Ascending aorta (tissue), 2 donors: Measurements from ENCODE around the gene SKIDA1. TPM values are rescaled to one million over a fixed set of nuclear protein-coding genes. Genes with fewer than 3 reads are reported as not detected.

Source experiments
- DNase-seq, 2 donors: peaks; one replicate each; pipeline ENCODE4 v3.0.0-alpha.2; 2019; ENCODE audit warnings: low spot score in 2 of 2
- H3K27ac ChIP-seq, 2 donors: fragments of 200-600 bp; sonication (generic); one replicate each; pipeline ENCODE4 v1.5.1; 2016 to 2017; ENCODE audit warnings: mild to moderate bottlenecking in 1 of 2
- H3K27me3 ChIP-seq: fragments of 200-600 bp; sonication (generic); one replicate; pipeline ENCODE4 v1.5.1; 2017
- H3K36me3 ChIP-seq, 2 donors: fragments of 200-600 bp; sonication (generic); one replicate each; pipeline ENCODE4 v1.5.1; 2016
- H3K4me1 ChIP-seq, 2 donors: fragments of 200-600 bp; sonication (generic); one replicate each; pipeline ENCODE4 v1.5.1; 2016 to 2017; ENCODE audit warnings: mild to moderate bottlenecking in 1 of 2
- H3K4me3 ChIP-seq, 2 donors: fragments of 200-600 bp; sonication (generic); one replicate each; pipeline ENCODE4 v1.5.1; 2016 to 2017; ENCODE audit warnings: mild to moderate bottlenecking in 1 of 2
- H3K9me3 ChIP-seq, 2 donors: fragments of 200-600 bp; sonication (generic); one replicate each; pipeline ENCODE4 v1.5.1; 2016
- intact Hi-C: fragments of 100-400 bp; cut with DNase I; formaldehyde crosslinking; loops from one replicate; pipeline ENCODE4 v1.15.1; 2023
- total RNA-seq: library from RNA; depleted of rRNA; stranded (reverse); fragments of >200 nt; gene quantifications from one replicate; pipeline ENCODE4 v1.1.0, GENCODE V29; 2016
- TF ChIP-seq, protein P1 (sequence below), 3 experiments: fragments of 200-600 bp in 2 of 3; fragments of 450-650 bp in 1 of 3; sonication (generic) in 2 of 3; IDR thresholded peaks; one replicate each; pipeline ENCODE4 v1.5.1; 2016 to 2019; ENCODE audit warnings: antibody characterized with exemption in 3 of 3, mild to moderate bottlenecking in 1 of 3, moderate library complexity in 1 of 3

Gene SKIDA1
- total RNA-seq, 1 donor from 2014 or later, result not detected

DNA sequence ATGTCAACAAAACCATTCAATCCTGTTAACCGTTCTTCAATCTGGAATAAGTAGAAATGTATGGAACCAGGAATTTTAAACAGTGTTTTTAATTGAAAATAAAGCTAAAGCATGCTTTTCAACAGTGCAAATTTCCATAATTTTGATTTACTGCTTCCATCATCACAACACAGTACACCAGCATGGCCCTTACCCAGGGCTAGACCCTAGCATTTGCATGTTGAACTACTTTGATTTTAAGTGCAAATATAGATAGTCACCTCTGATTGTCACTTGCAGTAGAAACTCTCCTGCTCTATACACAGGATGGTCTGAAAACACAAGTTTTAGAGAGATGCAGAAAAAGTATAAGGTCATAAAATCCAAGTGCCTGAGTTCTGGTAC is 12.1 kb downstream of the SKIDA1 start:
- Histone ChIP-seq H3K4me1 (peaks cover 0 to 4% of the 10 kb centered on the region in 2 donors), H3K4me3 (no peak overlapping the region), H3K36me3 (no peaks in the 10 kb centered on the region), H3K9me3 (no peaks in the 10 kb centered on the region), H3K27ac (no peak overlapping the region), H3K27me3 (no peaks in the 10 kb centered on the region)
- TF ChIP-seq, protein P1, sequence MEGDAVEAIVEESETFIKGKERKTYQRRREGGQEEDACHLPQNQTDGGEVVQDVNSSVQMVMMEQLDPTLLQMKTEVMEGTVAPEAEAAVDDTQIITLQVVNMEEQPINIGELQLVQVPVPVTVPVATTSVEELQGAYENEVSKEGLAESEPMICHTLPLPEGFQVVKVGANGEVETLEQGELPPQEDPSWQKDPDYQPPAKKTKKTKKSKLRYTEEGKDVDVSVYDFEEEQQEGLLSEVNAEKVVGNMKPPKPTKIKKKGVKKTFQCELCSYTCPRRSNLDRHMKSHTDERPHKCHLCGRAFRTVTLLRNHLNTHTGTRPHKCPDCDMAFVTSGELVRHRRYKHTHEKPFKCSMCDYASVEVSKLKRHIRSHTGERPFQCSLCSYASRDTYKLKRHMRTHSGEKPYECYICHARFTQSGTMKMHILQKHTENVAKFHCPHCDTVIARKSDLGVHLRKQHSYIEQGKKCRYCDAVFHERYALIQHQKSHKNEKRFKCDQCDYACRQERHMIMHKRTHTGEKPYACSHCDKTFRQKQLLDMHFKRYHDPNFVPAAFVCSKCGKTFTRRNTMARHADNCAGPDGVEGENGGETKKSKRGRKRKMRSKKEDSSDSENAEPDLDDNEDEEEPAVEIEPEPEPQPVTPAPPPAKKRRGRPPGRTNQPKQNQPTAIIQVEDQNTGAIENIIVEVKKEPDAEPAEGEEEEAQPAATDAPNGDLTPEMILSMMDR (IDR thresholded peaks at IDR 0.05), result no peak
- DNase-seq, result no peak
- intact Hi-C loops, result no loop called here

DNA sequence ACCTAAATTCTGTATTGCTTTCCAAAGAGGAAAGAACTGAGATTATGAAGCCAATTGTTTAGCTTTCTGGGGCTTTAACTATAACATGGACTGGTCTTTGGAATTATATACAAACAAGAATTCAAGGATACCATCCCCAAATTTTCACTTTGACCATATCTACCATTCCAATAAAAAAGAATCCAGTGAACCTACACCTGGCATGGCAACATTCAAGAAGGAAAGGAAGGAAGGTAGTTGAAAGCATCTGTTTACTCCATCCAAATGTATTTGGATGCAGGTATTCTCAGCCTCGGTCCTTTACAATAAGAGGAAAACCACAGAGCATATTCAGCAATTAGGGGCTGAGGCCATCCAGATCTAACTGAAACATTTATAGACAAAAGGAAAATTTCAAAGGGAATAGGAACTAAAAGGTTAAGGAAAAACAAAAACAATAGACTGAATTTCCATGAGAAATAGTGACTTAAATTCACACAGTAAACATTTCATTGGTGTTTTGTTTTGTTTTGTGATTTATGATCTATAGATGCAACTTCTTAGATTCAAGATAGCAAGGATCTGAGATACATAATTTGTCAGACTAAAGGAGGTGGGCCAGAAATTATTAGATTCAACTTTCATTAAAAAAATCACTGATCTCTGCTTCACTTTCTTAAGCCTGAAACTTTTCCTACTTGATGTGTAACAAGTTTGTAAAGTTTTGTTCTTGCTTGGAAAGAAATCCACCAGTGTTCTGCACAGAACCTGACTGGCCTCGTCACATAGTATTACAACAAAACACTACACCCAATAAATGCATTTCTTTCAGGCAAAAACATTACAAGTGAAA is 12.7 kb downstream of the SKIDA1 start:
- Histone ChIP-seq H3K36me3 (no peaks in the 10 kb centered on the region), H3K9me3 (no peaks in the 10 kb centered on the region), H3K4me3 (no peak overlapping the region), H3K27ac (no peak overlapping the region), H3K4me1 (peaks cover 0 to 4% of the 10 kb centered on the region in 2 donors), H3K27me3 (no peaks in the 10 kb centered on the region)
- intact Hi-C loops, result no loop called here
- TF ChIP-seq, protein P1 (IDR thresholded peaks at IDR 0.05), result no peak
- DNase-seq, result no peak

DNA sequence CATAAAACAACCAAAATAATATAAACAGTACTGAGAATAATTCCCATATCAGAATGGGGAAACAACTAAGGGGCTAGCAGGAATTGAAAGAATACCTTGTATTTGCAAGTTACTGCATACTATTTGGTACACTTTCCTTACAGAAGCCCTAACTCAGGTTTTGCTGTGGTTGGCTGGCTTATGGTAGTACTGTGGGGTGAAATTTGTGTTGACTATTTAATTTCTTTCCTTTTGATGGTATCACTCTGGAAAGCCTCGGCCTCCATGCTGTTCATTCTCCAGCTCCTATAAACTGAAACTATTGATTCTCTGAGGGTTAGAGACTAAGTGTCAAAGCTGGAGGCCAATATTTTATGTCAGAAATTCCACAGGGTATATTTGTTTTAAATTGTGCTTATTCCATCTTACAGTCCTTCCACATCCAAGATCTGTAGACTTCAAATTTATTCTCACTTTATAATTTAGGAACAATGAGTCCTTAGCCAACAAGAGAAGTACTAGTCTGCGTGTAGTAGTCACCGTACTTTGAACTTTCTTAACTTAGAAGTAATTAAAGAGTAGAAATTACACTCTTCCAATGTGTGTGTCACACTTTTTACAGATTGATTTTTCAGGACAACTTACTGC is 13.4 kb downstream of the SKIDA1 start:
- intact Hi-C loops, result no loop called here
- H3K9me3 ChIP-seq, result no peaks in the 10 kb centered on the region
- DNase-seq, result no peak
- no peak overlapping the region for H3K4me3 ChIP-seq
- no peaks in the 10 kb centered on the region for H3K27me3 ChIP-seq
- TF ChIP-seq, protein P1 (IDR thresholded peaks at IDR 0.05), result no peak
- peaks cover 0 to 4% of the 10 kb centered on the region in 2 donors for H3K4me1 ChIP-seq
- H3K36me3 ChIP-seq, result no peaks in the 10 kb centered on the region
- no peak overlapping the region for H3K27ac ChIP-seq

DNA sequence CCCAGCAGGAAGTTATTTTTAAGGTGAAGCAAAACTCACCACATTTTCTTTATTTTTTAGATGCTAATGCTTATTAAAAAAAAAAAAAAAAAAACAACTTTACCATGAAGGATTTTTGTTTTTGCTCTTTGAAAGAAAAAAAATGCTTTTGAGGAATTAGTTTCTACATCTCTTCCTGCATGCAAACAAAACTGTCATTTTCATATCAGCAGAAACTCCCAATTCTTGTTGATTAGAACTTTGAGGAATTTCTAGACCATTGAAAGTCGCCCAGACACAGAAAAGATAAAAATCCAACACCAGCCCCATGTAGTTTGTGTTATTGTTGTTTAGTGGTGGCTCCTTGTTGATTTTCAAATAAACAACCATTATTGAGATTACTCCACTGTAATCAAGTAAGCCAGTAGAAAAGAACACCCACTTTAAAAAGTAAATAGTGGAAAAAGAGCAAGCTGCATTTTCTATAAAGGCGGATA is 14.3 kb downstream of the SKIDA1 start:
- Histone ChIP-seq H3K27ac (no peak overlapping the region), H3K4me1 (peaks cover 0 to 4% of the 10 kb centered on the region in 2 donors), H3K9me3 (no peaks in the 10 kb centered on the region), H3K4me3 (no peak overlapping the region), H3K27me3 (no peaks in the 10 kb centered on the region), H3K36me3 (no peaks in the 10 kb centered on the region)
- intact Hi-C loops, result no loop called here
- TF ChIP-seq, protein P1 (IDR thresholded peaks at IDR 0.05), result no peak
- DNase-seq, result no peak

DNA sequence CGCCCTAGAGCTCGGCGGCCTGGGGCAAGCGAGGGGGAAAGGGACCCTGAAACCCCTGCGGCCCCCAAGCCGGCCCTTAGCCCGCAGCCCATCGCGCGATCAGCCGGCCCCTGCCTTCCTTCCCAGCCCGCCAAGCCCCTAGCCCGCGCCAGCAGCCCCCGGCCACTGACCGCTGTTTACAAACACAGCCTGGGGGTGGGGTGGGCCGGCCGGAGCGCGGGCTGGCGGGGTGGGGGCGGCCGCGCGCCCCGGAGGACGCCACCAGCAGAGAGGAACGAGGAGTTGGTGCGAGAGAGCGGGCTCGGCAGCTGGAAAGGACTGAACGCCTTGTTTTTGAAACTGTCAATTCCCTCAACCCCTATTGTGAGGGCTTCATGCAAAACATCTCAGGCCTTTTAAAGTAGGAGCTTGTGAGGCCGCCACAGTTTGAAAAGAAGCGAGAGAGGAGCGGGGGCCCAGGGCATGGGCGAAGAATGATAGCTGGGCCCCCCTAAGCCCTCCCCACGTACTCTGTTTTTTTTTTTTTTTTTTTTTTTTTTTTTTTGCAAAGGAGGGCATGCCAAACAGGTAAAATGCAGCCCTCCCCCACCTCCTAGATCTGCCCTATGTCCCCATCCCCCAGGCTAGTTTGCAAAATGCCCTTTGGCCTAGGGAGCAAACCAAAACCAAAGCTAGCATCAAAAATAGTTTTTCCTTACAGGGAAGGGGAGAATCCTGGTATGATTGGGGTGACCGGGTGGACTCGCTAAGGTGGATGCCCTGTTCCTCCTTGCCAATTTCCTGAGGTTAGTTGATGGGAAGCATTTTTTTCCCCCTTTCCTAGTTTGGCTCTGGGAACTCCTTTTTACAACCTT is 15.0 kb downstream of the SKIDA1 start:
- TF ChIP-seq, protein P1 (IDR thresholded peaks at IDR 0.05), result no peak
- intact Hi-C loops, result no loop called here
- no peak for DNase-seq
- Histone ChIP-seq H3K9me3 (no peaks in the 10 kb centered on the region), H3K36me3 (no peaks in the 10 kb centered on the region), H3K4me1 (no peaks in the 10 kb centered on the region), H3K4me3 (peak overlapping the region; percentile 51 to 80), H3K27me3 (no peaks in the 10 kb centered on the region), H3K27ac (no peak overlapping the region)
